HCT116 (cell line): ENCODE data around the gene DNAH9. TPM values are rescaled to one million over a fixed set of nuclear protein-coding genes. Genes with fewer than 3 reads are reported as not detected.

Source experiments
- ATAC-seq: fragments of 200-7000 bp; cut with Tn5 transposase; 2 replicates; pipeline ENCODE4 v1.9.1; 2020; ENCODE audit warnings: mild to moderate bottlenecking, moderate library complexity
- BruUV-seq: library from RNA; stranded (reverse); fragments of 400-500 nt; replicated peaks from 2 replicates; lab custom pipeline; 2021; lab: Mats Ljungman, UMichigan
- CTCF ChIA-PET: fragments of 300-600 bp; sonication (Branson Sonifier 250); formaldehyde crosslinking; loops from one replicate; lab custom pipeline; 2021; ENCODE audit warnings: antibody characterized with exemption; lab: Charles Lee
- POLR2A ChIA-PET: fragments of 300-600, 350-600 bp; sonication (Branson Sonifier 250); formaldehyde crosslinking; loops from one replicate; lab custom pipeline; 2021; ENCODE audit warnings: antibody characterized with exemption; lab: Charles Lee
- RAD21 ChIA-PET, 2 experiments: fragments of 300-600 bp; sonication (Branson Sonifier 250); formaldehyde crosslinking; loops; one replicate each; lab custom pipeline; 2023; ENCODE audit warnings: low total read pairs in 2 of 2; ENCODE audit not compliant: uncharacterized antibody in 2 of 2, unreplicated experiment in 2 of 2, low non-redundant PET in 1 of 2; lab: Charles Lee
- DNase-seq: peaks from one replicate; pipeline ENCODE4 v3.0.0-alpha.2; 2010; ENCODE audit warnings: low read depth, low spot score
- H2AFZ ChIP-seq: fragments of 200-600 bp; shearing (Covaris generic), sonication (generic); 2 replicates; pipeline ENCODE4 v1.6.1; 2017; ENCODE audit warnings: low read depth, mixed run types, mixed read lengths, antibody characterized with exemption, low read length; ENCODE audit not compliant: poor library complexity, severe bottlenecking
- H3K27ac ChIP-seq: 2 replicates; pipeline ENCODE4 v1.5.1; 2012; ENCODE audit warnings: low read depth, low read length
- H3K27me3 ChIP-seq: fragments of 200-600 bp; sonication (generic); 2 replicates; pipeline ENCODE4 v1.6.1; 2016; ENCODE audit warnings: mixed run types, low read length, mixed read lengths; ENCODE audit not compliant: insufficient read depth
- H3K36me3 ChIP-seq, 2 experiments: fragments of 200-500 bp in 1 of 2; fragments of 200-600 bp in 1 of 2; sonication (Bioruptor generic) in 1 of 2; sonication (generic) in 1 of 2; 2 replicates each; pipeline versions ENCODE4 v1.5.1 to v1.6.1; 2014 to 2016; ENCODE audit warnings: low read length in 2 of 2, inconsistent platforms in 1 of 2, mixed read lengths in 1 of 2, mixed run types in 1 of 2; ENCODE audit not compliant: insufficient read depth in 2 of 2, control insufficient read depth in 1 of 2
- H3K4me1 ChIP-seq, 2 experiments: fragments of 200-600 bp in 1 of 2; sonication (generic) in 1 of 2; 2 replicates each; pipeline versions ENCODE4 v1.5.1 to v1.6.1; 2012 to 2017; ENCODE audit warnings: low read length in 2 of 2, inconsistent platforms in 1 of 2, mild to moderate bottlenecking in 1 of 2, mixed read lengths in 1 of 2, mixed run types in 1 of 2, moderate library complexity in 1 of 2; ENCODE audit not compliant: insufficient read depth in 2 of 2, control insufficient read depth in 1 of 2
- H3K4me2 ChIP-seq: fragments of 200-600 bp; sonication (generic); 2 replicates; pipeline ENCODE4 v1.6.1; 2017; ENCODE audit warnings: mixed run types, low read length, mixed read lengths
- H3K4me3 ChIP-seq, 2 experiments: fragments of 200-600 bp in 1 of 2; sonication (generic) in 1 of 2; replicated peaks in 1 of 2; 2 replicates each; pipeline ENCODE4 v1.5.1; 2011 to 2016; ENCODE audit warnings: low read length in 2 of 2, control low read depth in 1 of 2, low read depth in 1 of 2, mild to moderate bottlenecking in 1 of 2, mixed read lengths in 1 of 2, mixed run types in 1 of 2
- H3K79me2 ChIP-seq: fragments of 200-600 bp; sonication (generic); 2 replicates; pipeline ENCODE4 v1.6.1; 2017; ENCODE audit warnings: mild to moderate bottlenecking, mixed run types, low read length, moderate library complexity, mixed read lengths; ENCODE audit not compliant: insufficient read depth
- H3K9ac ChIP-seq: fragments of 200-600 bp; sonication (generic); 2 replicates; pipeline ENCODE4 v1.6.1; 2016; ENCODE audit warnings: low read length, mixed read lengths
- H3K9me2 ChIP-seq: fragments of 200-600 bp; sonication (generic), shearing (Covaris generic); 2 replicates; pipeline ENCODE4 v1.6.1; 2017; ENCODE audit warnings: mixed run types, mild to moderate bottlenecking, moderate library complexity; ENCODE audit not compliant: insufficient read depth
- H3K9me3 ChIP-seq, 2 experiments: fragments of 200-500 bp in 1 of 2; fragments of 200-600 bp in 1 of 2; sonication (Bioruptor generic) in 1 of 2; sonication (generic) in 1 of 2; 2 replicates each; pipeline ENCODE4 v1.6.1; 2014 to 2017; ENCODE audit warnings: low read length in 2 of 2, mixed read lengths in 2 of 2, inconsistent platforms in 1 of 2, low read depth in 1 of 2, mild to moderate bottlenecking in 1 of 2, mixed run types in 1 of 2, moderate library complexity in 1 of 2; ENCODE audit not compliant: control insufficient read depth in 1 of 2, insufficient read depth in 1 of 2
- H4K20me1 ChIP-seq: fragments of 200-600 bp; sonication (generic), shearing (Covaris generic); 2 replicates; pipeline ENCODE4 v1.6.1; 2017; ENCODE audit warnings: mixed run types, mild to moderate bottlenecking, moderate library complexity; ENCODE audit not compliant: insufficient read depth
- CEBPB ChIP-seq: IDR thresholded peaks from 2 replicates; pipeline ENCODE4 v1.6.1; 2012; ENCODE audit warnings: low read depth
- ELF1 ChIP-seq: IDR thresholded peaks from 2 replicates; pipeline ENCODE4 v1.6.1; 2012; ENCODE audit warnings: low read depth, borderline replicate concordance
- POLR2A ChIP-seq: IDR thresholded peaks from 2 replicates; pipeline ENCODE4 v1.7.0; 2011; ENCODE audit warnings: borderline replicate concordance; ENCODE audit not compliant: insufficient read depth, insufficient read length; ENCODE audit errors: extremely low read depth
- POLR2AphosphoS5 ChIP-seq: IDR thresholded peaks from 2 replicates; pipeline ENCODE4 v1.6.1; 2011; ENCODE audit warnings: mild to moderate bottlenecking, low read depth, low read length, moderate library complexity
- RAD21 ChIP-seq: IDR thresholded peaks from 2 replicates; pipeline ENCODE4 v1.6.1; 2012; ENCODE audit warnings: low read depth, mild to moderate bottlenecking
- SIN3A ChIP-seq: IDR thresholded peaks from 2 replicates; pipeline ENCODE4 v1.6.1; 2012; ENCODE audit warnings: low read depth
- SP1 ChIP-seq: IDR thresholded peaks from 2 replicates; pipeline ENCODE4 v1.6.1; 2012; ENCODE audit warnings: low read depth
- YY1 ChIP-seq: IDR thresholded peaks from 2 replicates; pipeline ENCODE4 v1.6.1; 2011; ENCODE audit warnings: low read length, low read depth, moderate library complexity, mild to moderate bottlenecking; ENCODE audit not compliant: insufficient replicate concordance; ENCODE audit errors: extremely low read depth
- ZNF274 ChIP-seq: fragments of 200-500 bp; sonication (Bioruptor generic); IDR thresholded peaks from 2 replicates; pipeline ENCODE4 v1.6.1; 2014; ENCODE audit warnings: mild to moderate bottlenecking, low read depth, low read length, inconsistent platforms
- intact Hi-C: fragments of 100-400 bp; cut with micrococcal nuclease; formaldehyde crosslinking; loops from 2 replicates; pipeline ENCODE4 v1.10.0; 2022
- total RNA-seq: library from RNA; stranded (reverse); gene quantifications from one replicate; pipeline ENCODE4 v1.2.1, GENCODE V29; 2021; ENCODE audit not compliant: unreplicated experiment
- TF ChIP-seq, protein P1 (sequence below): IDR thresholded peaks from 2 replicates; pipeline ENCODE4 v1.6.1; 2012; ENCODE audit warnings: low read depth
- TF ChIP-seq, protein P2 (sequence below): IDR thresholded peaks from 2 replicates; pipeline ENCODE4 v1.6.1; 2011; ENCODE audit warnings: mild to moderate bottlenecking, low read length, moderate library complexity; ENCODE audit not compliant: insufficient replicate concordance; ENCODE audit errors: extremely low read depth

The DNAH9 gene
- total RNA-seq, 1 experiment from 2014 or later: not detected

DNA sequence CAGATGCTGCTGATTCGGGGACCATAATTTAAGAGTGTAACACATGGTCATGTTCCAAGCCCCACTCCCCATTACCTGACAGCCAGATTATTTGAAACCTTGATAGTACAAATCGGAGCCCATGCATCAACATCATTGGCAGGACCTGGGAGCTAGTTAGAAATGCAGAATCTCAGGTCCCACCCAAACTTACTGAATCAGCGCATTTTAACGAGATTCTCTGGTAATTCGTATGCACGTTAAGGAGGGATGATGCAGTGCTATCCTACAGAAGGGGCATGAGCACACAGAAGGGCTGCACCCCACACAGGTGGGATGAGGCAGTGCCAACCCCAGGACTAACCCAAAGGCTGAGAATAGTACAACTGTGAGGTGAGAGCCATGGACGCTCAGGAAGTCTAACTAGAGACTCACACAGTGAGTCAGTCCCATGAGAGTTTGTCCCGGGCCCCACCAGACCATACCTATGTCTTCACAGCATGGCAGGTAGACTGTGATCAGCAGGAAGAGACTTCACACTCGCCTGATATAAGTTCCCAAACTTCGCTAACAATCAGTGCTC is 334.1 kb downstream of the DNAH9 start:
- intact Hi-C loops: no loop called here

More for the DNA sequence above, 334.1 kb downstream of the DNAH9 start:
- Histone ChIP-seq H4K20me1 (no peaks in the 10 kb centered on the region), H3K27me3 (no peaks in the 10 kb centered on the region), H3K79me2 (no peaks in the 10 kb centered on the region), H3K9me2 (no peaks in the 10 kb centered on the region), H3K36me3 (no peaks in the 10 kb centered on the region), H3K9ac (no peak overlapping the region), H3K27ac (no peak overlapping the region), H2AFZ (no peak overlapping the region), H3K4me1 (no peaks in the 10 kb centered on the region), H3K4me3 (no peak overlapping the region), H3K9me3 (no peaks in the 10 kb centered on the region), H3K4me2 (no peak overlapping the region)
- TF ChIP-seq ELF1 (no peak), RAD21 (no peak), POLR2AphosphoS5 (no peak), CEBPB (no peak), POLR2A (no peak), ZNF274 (no peak), SIN3A (no peak), YY1 (no peak), SP1 (no peak)
- TF ChIP-seq, protein P1, sequence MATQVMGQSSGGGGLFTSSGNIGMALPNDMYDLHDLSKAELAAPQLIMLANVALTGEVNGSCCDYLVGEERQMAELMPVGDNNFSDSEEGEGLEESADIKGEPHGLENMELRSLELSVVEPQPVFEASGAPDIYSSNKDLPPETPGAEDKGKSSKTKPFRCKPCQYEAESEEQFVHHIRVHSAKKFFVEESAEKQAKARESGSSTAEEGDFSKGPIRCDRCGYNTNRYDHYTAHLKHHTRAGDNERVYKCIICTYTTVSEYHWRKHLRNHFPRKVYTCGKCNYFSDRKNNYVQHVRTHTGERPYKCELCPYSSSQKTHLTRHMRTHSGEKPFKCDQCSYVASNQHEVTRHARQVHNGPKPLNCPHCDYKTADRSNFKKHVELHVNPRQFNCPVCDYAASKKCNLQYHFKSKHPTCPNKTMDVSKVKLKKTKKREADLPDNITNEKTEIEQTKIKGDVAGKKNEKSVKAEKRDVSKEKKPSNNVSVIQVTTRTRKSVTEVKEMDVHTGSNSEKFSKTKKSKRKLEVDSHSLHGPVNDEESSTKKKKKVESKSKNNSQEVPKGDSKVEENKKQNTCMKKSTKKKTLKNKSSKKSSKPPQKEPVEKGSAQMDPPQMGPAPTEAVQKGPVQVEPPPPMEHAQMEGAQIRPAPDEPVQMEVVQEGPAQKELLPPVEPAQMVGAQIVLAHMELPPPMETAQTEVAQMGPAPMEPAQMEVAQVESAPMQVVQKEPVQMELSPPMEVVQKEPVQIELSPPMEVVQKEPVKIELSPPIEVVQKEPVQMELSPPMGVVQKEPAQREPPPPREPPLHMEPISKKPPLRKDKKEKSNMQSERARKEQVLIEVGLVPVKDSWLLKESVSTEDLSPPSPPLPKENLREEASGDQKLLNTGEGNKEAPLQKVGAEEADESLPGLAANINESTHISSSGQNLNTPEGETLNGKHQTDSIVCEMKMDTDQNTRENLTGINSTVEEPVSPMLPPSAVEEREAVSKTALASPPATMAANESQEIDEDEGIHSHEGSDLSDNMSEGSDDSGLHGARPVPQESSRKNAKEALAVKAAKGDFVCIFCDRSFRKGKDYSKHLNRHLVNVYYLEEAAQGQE: no peak
- TF ChIP-seq, protein P2, sequence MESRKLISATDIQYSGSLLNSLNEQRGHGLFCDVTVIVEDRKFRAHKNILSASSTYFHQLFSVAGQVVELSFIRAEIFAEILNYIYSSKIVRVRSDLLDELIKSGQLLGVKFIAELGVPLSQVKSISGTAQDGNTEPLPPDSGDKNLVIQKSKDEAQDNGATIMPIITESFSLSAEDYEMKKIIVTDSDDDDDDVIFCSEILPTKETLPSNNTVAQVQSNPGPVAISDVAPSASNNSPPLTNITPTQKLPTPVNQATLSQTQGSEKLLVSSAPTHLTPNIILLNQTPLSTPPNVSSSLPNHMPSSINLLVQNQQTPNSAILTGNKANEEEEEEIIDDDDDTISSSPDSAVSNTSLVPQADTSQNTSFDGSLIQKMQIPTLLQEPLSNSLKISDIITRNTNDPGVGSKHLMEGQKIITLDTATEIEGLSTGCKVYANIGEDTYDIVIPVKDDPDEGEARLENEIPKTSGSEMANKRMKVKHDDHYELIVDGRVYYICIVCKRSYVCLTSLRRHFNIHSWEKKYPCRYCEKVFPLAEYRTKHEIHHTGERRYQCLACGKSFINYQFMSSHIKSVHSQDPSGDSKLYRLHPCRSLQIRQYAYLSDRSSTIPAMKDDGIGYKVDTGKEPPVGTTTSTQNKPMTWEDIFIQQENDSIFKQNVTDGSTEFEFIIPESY: no peak
- RAD21 ChIA-PET: no interaction called here
- no peak for ATAC-seq
- BruUV-seq: no TSS peak
- no peak for DNase-seq
- CTCF ChIA-PET: no interaction called here
- POLR2A ChIA-PET: no interaction called here
